ENCODE results near the gene CDK14.

- TF ChIP-seq CTCF (conservative IDR thresholded peaks at IDR 0.05): no peak
- TF ChIP-seq EZH2 (IDR thresholded peaks at IDR 0.05; ENCODE audit: low read depth): no peak
Measured at GRCh38 chr7:91165846-91166230, 569.7 kb downstream of the CDK14 start.
